Loucy (cell line): ENCODE data around the gene ODAM.

Experiments used
- EZH2phosphoT487 ChIP-seq: fragments of 200-600 bp; IDR thresholded peaks from 2 replicates; pipeline ENCODE4 v1.6.1; 2018; ENCODE audit warnings: antibody characterized with exemption, mild to moderate bottlenecking, moderate library complexity, borderline replicate concordance
- TF ChIP-seq, protein P1 (sequence below): fragments of 200-600 bp; sonication (generic); conservative IDR thresholded peaks from 2 replicates; pipeline ENCODE4 v1.5.1; 2014; ENCODE audit warnings: mild to moderate bottlenecking, antibody characterized with exemption, low read length

DNA sequence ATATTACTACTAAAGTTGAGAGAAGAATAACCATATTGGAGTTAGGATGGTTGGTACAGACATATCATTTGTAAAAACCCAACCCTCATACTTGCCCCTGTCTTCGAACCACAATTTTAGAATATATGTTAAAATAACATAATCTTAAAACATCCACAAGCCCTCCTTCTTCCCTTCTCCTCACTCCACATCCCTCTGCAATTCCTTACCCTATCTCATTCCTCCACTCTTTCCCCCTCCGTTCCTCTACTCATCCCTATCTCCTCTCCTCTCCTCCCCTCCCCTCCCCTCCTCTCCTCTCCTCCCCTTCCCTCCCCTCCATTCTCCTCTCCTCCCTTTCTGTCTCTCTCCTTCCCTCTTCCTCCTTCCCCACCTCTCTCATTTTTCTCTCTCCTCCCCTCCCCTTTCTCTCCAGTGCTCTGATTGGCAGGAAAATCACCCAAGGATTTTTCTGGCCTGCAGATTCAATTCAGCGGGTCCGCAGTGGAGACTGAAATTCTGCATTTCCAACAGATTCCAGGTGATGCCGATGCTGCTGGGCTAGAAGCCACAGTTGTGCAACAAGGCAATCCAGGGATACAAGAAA, 17.4 kb upstream of the ODAM start:
- TF ChIP-seq, protein P1, sequence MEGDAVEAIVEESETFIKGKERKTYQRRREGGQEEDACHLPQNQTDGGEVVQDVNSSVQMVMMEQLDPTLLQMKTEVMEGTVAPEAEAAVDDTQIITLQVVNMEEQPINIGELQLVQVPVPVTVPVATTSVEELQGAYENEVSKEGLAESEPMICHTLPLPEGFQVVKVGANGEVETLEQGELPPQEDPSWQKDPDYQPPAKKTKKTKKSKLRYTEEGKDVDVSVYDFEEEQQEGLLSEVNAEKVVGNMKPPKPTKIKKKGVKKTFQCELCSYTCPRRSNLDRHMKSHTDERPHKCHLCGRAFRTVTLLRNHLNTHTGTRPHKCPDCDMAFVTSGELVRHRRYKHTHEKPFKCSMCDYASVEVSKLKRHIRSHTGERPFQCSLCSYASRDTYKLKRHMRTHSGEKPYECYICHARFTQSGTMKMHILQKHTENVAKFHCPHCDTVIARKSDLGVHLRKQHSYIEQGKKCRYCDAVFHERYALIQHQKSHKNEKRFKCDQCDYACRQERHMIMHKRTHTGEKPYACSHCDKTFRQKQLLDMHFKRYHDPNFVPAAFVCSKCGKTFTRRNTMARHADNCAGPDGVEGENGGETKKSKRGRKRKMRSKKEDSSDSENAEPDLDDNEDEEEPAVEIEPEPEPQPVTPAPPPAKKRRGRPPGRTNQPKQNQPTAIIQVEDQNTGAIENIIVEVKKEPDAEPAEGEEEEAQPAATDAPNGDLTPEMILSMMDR, result no peak
- TF ChIP-seq EZH2phosphoT487, result no peak
